K562 (cell line): Measurements from ENCODE around the gene TP53BP2. TPM values are rescaled to one million over a fixed set of nuclear protein-coding genes. Genes with fewer than 3 reads are reported as not detected.

Source experiments
- CREBBP ChIP-seq: IDR thresholded peaks from one replicate; pipeline ENCODE4 v1.6.1; 2012; ENCODE audit warnings: low read depth, mild to moderate bottlenecking, control low read depth, inconsistent platforms, low read length
- FOXA3 ChIP-seq, 2 experiments: fragments of 450-650 bp in 1 of 2; sonication (generic) in 1 of 2; formaldehyde crosslinking; IDR thresholded peaks in 1 of 2; conservative IDR thresholded peaks in 1 of 2; 2 replicates each; pipeline versions ENCODE4 v1.4.0 to v1.8.0; 2020 to 2022; ENCODE audit warnings: mild to moderate bottlenecking in 2 of 2, missing genetic modification reagents in 1 of 2
- LCOR ChIP-seq: sonication (generic); formaldehyde crosslinking; IDR thresholded peaks from 2 replicates; pipeline ENCODE4 v1.8.0; 2022; ENCODE audit warnings: mild to moderate bottlenecking, missing genetic modification reagents
- MTA1 ChIP-seq: fragments of 450-650 bp; IDR thresholded peaks from 2 replicates; pipeline ENCODE4 v1.6.1; 2017; ENCODE audit warnings: borderline replicate concordance
- MTF1 ChIP-seq: fragments of 250-450 bp; sonication (Bioruptor Pico); IDR thresholded peaks from 2 replicates; pipeline ENCODE4 v1.9.0; 2021; ENCODE audit warnings: moderate library complexity, mild to moderate bottlenecking, inconsistent platforms, borderline replicate concordance
- POLR2H ChIP-seq: IDR thresholded peaks from 2 replicates; pipeline ENCODE4 v1.6.1; 2016; ENCODE audit warnings: missing genetic modification characterization, low read depth, mild to moderate bottlenecking, control low read depth, missing compliant biosample characterization, moderate library complexity
- SMAD4 ChIP-seq: fragments of 250-450 bp; sonication (Bioruptor Pico); conservative IDR thresholded peaks from 2 replicates; pipeline ENCODE4 v1.8.0; 2021; ENCODE audit warnings: inconsistent platforms, mild to moderate bottlenecking, moderate library complexity
- XRCC5 ChIP-seq: fragments of 200-400 bp; formaldehyde crosslinking; IDR thresholded peaks from 2 replicates; pipeline ENCODE4 v1.6.1; 2017; ENCODE audit warnings: low read depth, mild to moderate bottlenecking, low read length
- ZNF584 ChIP-seq: fragments of 200-800 bp; sonication (Bioruptor generic); IDR thresholded peaks from 2 replicates; pipeline ENCODE4 v1.6.1; 2016; ENCODE audit warnings: low read depth, mild to moderate bottlenecking, missing genetic modification characterization, missing compliant biosample characterization
- ZNF766 ChIP-seq: fragments of 200-800 bp; sonication (Bioruptor generic); conservative IDR thresholded peaks from 2 replicates; pipeline ENCODE4 v1.6.1; 2016; ENCODE audit warnings: missing genetic modification characterization, missing compliant biosample characterization
- polyA plus RNA-seq, 8 experiments: library from polyadenylated mRNA; depleted of rRNA in 4 of 8; stranded (reverse) in 5 of 8; unstranded in 3 of 8; fragments of >200 nt; fragmentation: Nextera tagmentation in 2 of 8; fragmentation: Illumina TruSeq in 1 of 8; extraction: Ambion mirVana in 2 of 8; extraction: Trizol in 1 of 8; gene quantifications; 2 replicates each; pipeline versions ENCODE4 v1.2.1 to v1.2.3, GENCODE V29; 2011 to 2014; ENCODE audit warnings: inconsistent platforms in 1 of 8, missing spikeins in 1 of 8
- total RNA-seq, 7 experiments: library from RNA; depleted of rRNA in 6 of 7; stranded (reverse); fragments of >200 nt in 6 of 7; fragmentation: Illumina TruSeq in 2 of 7; extraction: Trizol in 2 of 7; gene quantifications; 2 replicates each; pipeline versions ENCODE4 v1.2.1 to v1.2.3, GENCODE V29; 2011 to 2021; ENCODE audit warnings: low replicate concordance in 1 of 7
- TF ChIP-seq, protein P1 (sequence below): fragments of 450-650 bp; formaldehyde crosslinking; IDR thresholded peaks from 2 replicates; pipeline ENCODE4 v1.4.0; 2020; ENCODE audit warnings: mild to moderate bottlenecking, moderate library complexity
- TF ChIP-seq, protein P2 (sequence below): fragments of 200-600 bp; sonication (generic); IDR thresholded peaks from one replicate; pipeline ENCODE4 v1.6.1; 2012; ENCODE audit warnings: mild to moderate bottlenecking, low read depth, low read length, inconsistent platforms
- TF ChIP-seq, protein P3 (sequence below): fragments of 250-450 bp; sonication (Bioruptor Pico); IDR thresholded peaks from 2 replicates; pipeline ENCODE4 v1.5.0; 2021

Gene TP53BP2
- total and polyA plus RNA-seq, 9 of the 15 experiments (the other 6 are each of a cell fraction or from before 2014, with no cell fraction given) = 17.0 to 69.6 (median 40.1) TPM

DNA sequence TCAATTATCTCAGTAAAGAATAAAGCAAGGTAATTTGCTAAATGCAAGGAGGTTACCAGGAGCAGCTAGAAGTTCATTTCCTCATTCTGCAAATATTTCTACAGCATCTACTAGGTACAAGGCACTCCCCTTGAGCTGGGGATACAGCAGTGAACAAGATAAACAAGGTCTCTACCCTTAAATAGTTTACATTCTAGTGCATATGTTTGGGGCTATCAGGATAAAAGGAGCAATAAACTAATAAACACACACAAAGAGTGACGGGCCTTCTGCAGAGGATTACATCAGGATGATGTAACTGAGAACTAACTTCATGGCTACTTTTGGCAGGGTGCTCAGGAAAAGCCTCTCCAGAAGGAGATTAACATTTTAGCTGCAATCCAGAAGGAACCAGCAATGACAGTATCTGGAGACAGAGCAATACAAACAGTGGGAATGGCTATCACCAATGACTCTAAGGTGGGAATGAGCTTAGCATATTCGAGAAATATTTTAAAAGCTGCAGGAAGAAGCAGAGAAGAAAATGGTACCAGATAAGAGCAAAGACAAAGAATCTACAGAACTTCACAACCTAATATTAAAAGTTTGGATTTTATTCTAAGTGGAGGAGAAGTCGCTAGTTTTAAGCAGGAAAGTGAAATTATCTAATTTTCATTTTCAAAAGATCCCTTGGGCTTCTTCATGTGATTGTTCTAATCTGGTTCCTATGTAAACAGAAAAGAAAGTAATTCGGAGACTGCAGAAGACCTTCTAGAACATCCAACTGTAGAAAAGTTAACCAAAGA lies 25.8 kb downstream of the TP53BP2 start (continued):
- TF ChIP-seq ZNF766 (CRISPR knock-in tag) (peak; percentile 82), POLR2H (peak; percentile 66), LCOR (CRISPR knock-in tag) (no peak), MTF1 (CRISPR knock-in tag) (0 out of 2 replicates have a peak, but pooled peaks have one; percentile 46), FOXA3 (CRISPR knock-in tag; conservative IDR thresholded peaks at IDR 0.05 in 1 of 2, IDR thresholded peaks at IDR 0.05 in 1 of 2) (0 out of 4 replicates have a peak, but pooled peaks of 1 of the 2 experiments have one; percentile 32), XRCC5 (no peak), CREBBP (no peak), MTA1 (no peak), ZNF584 (CRISPR knock-in tag) (peak; percentile 95), SMAD4 (CRISPR knock-in tag) (no peak; the same call in 1 of the 2 replicates)
- TF ChIP-seq, protein P1, sequence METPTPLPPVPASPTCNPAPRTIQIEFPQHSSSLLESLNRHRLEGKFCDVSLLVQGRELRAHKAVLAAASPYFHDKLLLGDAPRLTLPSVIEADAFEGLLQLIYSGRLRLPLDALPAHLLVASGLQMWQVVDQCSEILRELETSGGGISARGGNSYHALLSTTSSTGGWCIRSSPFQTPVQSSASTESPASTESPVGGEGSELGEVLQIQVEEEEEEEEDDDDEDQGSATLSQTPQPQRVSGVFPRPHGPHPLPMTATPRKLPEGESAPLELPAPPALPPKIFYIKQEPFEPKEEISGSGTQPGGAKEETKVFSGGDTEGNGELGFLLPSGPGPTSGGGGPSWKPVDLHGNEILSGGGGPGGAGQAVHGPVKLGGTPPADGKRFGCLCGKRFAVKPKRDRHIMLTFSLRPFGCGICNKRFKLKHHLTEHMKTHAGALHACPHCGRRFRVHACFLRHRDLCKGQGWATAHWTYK (CRISPR knock-in tag) = 0 out of 2 replicates have a peak, but pooled peaks have one; percentile 21
- TF ChIP-seq, protein P2, sequence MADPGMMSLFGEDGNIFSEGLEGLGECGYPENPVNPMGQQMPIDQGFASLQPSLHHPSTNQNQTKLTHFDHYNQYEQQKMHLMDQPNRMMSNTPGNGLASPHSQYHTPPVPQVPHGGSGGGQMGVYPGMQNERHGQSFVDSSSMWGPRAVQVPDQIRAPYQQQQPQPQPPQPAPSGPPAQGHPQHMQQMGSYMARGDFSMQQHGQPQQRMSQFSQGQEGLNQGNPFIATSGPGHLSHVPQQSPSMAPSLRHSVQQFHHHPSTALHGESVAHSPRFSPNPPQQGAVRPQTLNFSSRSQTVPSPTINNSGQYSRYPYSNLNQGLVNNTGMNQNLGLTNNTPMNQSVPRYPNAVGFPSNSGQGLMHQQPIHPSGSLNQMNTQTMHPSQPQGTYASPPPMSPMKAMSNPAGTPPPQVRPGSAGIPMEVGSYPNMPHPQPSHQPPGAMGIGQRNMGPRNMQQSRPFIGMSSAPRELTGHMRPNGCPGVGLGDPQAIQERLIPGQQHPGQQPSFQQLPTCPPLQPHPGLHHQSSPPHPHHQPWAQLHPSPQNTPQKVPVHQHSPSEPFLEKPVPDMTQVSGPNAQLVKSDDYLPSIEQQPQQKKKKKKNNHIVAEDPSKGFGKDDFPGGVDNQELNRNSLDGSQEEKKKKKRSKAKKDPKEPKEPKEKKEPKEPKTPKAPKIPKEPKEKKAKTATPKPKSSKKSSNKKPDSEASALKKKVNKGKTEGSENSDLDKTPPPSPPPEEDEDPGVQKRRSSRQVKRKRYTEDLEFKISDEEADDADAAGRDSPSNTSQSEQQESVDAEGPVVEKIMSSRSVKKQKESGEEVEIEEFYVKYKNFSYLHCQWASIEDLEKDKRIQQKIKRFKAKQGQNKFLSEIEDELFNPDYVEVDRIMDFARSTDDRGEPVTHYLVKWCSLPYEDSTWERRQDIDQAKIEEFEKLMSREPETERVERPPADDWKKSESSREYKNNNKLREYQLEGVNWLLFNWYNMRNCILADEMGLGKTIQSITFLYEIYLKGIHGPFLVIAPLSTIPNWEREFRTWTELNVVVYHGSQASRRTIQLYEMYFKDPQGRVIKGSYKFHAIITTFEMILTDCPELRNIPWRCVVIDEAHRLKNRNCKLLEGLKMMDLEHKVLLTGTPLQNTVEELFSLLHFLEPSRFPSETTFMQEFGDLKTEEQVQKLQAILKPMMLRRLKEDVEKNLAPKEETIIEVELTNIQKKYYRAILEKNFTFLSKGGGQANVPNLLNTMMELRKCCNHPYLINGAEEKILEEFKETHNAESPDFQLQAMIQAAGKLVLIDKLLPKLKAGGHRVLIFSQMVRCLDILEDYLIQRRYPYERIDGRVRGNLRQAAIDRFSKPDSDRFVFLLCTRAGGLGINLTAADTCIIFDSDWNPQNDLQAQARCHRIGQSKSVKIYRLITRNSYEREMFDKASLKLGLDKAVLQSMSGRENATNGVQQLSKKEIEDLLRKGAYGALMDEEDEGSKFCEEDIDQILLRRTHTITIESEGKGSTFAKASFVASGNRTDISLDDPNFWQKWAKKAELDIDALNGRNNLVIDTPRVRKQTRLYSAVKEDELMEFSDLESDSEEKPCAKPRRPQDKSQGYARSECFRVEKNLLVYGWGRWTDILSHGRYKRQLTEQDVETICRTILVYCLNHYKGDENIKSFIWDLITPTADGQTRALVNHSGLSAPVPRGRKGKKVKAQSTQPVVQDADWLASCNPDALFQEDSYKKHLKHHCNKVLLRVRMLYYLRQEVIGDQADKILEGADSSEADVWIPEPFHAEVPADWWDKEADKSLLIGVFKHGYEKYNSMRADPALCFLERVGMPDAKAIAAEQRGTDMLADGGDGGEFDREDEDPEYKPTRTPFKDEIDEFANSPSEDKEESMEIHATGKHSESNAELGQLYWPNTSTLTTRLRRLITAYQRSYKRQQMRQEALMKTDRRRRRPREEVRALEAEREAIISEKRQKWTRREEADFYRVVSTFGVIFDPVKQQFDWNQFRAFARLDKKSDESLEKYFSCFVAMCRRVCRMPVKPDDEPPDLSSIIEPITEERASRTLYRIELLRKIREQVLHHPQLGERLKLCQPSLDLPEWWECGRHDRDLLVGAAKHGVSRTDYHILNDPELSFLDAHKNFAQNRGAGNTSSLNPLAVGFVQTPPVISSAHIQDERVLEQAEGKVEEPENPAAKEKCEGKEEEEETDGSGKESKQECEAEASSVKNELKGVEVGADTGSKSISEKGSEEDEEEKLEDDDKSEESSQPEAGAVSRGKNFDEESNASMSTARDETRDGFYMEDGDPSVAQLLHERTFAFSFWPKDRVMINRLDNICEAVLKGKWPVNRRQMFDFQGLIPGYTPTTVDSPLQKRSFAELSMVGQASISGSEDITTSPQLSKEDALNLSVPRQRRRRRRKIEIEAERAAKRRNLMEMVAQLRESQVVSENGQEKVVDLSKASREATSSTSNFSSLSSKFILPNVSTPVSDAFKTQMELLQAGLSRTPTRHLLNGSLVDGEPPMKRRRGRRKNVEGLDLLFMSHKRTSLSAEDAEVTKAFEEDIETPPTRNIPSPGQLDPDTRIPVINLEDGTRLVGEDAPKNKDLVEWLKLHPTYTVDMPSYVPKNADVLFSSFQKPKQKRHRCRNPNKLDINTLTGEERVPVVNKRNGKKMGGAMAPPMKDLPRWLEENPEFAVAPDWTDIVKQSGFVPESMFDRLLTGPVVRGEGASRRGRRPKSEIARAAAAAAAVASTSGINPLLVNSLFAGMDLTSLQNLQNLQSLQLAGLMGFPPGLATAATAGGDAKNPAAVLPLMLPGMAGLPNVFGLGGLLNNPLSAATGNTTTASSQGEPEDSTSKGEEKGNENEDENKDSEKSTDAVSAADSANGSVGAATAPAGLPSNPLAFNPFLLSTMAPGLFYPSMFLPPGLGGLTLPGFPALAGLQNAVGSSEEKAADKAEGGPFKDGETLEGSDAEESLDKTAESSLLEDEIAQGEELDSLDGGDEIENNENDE = no peak
- TF ChIP-seq, protein P3, sequence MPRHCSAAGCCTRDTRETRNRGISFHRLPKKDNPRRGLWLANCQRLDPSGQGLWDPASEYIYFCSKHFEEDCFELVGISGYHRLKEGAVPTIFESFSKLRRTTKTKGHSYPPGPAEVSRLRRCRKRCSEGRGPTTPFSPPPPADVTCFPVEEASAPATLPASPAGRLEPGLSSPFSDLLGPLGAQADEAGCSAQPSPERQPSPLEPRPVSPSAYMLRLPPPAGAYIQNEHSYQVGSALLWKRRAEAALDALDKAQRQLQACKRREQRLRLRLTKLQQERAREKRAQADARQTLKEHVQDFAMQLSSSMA (CRISPR knock-in tag) = no peak
